K562 (cell line): ENCODE data around the gene SLC34A3. TPM values are rescaled to one million over a fixed set of nuclear protein-coding genes. Genes with fewer than 3 reads are reported as not detected.

Experiments used
- ATF7 ChIP-seq: fragments of 450-650 bp; IDR thresholded peaks from 2 replicates; pipeline ENCODE4 v1.7.1; 2014; ENCODE audit warnings: mild to moderate bottlenecking, moderate library complexity
- CREM ChIP-seq: IDR thresholded peaks from 2 replicates; pipeline ENCODE4 v1.6.1; 2014; ENCODE audit warnings: antibody characterized with exemption, low read depth
- FOXP1 ChIP-seq: sonication (generic); formaldehyde crosslinking; IDR thresholded peaks from 2 replicates; pipeline ENCODE4 v1.8.0; 2022; ENCODE audit warnings: mild to moderate bottlenecking, missing genetic modification reagents
- JUND ChIP-seq, 2 experiments: IDR thresholded peaks; 2 replicates in 1 of 2; 3 replicates in 1 of 2; pipeline ENCODE4 v1.6.1; 2011; ENCODE audit warnings: borderline replicate concordance in 2 of 2, low read depth in 2 of 2, low read length in 2 of 2, improper control_type of control experiment in 1 of 2, missing biosample characterization in 1 of 2, missing genetic modification characterization in 1 of 2, missing genetic modification reagents in 1 of 2
- SAP30 ChIP-seq: fragments of 200-600 bp; sonication (generic); IDR thresholded peaks from 2 replicates; pipeline ENCODE4 v1.6.1; 2012; ENCODE audit warnings: borderline replicate concordance, low read depth, mild to moderate bottlenecking, moderate library complexity, low read length, control low read depth, inconsistent platforms; ENCODE audit not compliant: insufficient read depth, poor library complexity, severe bottlenecking
- polyA plus RNA-seq, 8 experiments: library from polyadenylated mRNA; depleted of rRNA in 4 of 8; stranded (reverse) in 5 of 8; unstranded in 3 of 8; fragments of >200 nt; fragmentation: Nextera tagmentation in 2 of 8; fragmentation: Illumina TruSeq in 1 of 8; extraction: Ambion mirVana in 2 of 8; extraction: Trizol in 1 of 8; gene quantifications; 2 replicates each; pipeline versions ENCODE4 v1.2.1 to v1.2.3, GENCODE V29; 2011 to 2014; ENCODE audit warnings: inconsistent platforms in 1 of 8, missing spikeins in 1 of 8
- total RNA-seq, 7 experiments: library from RNA; depleted of rRNA in 6 of 7; stranded (reverse); fragments of >200 nt in 6 of 7; fragmentation: Illumina TruSeq in 2 of 7; extraction: Trizol in 2 of 7; gene quantifications; 2 replicates each; pipeline versions ENCODE4 v1.2.1 to v1.2.3, GENCODE V29; 2011 to 2021; ENCODE audit warnings: low replicate concordance in 1 of 7
- TF ChIP-seq, protein P1 (sequence below): fragments of 450-650 bp; IDR thresholded peaks from 2 replicates; pipeline ENCODE4 v1.6.1; 2016; ENCODE audit warnings: mild to moderate bottlenecking, moderate library complexity
- TF ChIP-seq, protein P2 (sequence below), 2 experiments: fragments of 200-800 bp in 1 of 2; sonication (Bioruptor generic) in 1 of 2; sonication (generic) in 1 of 2; formaldehyde crosslinking in 1 of 2; IDR thresholded peaks in 1 of 2; conservative IDR thresholded peaks in 1 of 2; 2 replicates each; pipeline versions ENCODE4 v1.5.0 to v1.6.1; 2016 to 2020; ENCODE audit warnings: missing compliant biosample characterization in 1 of 2, missing genetic modification characterization in 1 of 2, missing genetic modification reagents in 1 of 2
- TF ChIP-seq, protein P3 (sequence below), 3 experiments: IDR thresholded peaks in 2 of 3; conservative IDR thresholded peaks in 1 of 3; 2 replicates each; pipeline ENCODE4 v1.5.1; 2011 to 2012; ENCODE audit warnings: low read length in 3 of 3, mild to moderate bottlenecking in 3 of 3, control low read depth in 2 of 3, improper control_type of control experiment in 1 of 3, inconsistent platforms in 1 of 3, low read depth in 1 of 3, mixed read lengths in 1 of 3, moderate library complexity in 1 of 3; ENCODE audit not compliant: insufficient read depth in 2 of 3

Gene SLC34A3
- total and polyA plus RNA-seq, 9 of the 15 experiments (the other 6 are each of a cell fraction or from before 2014, with no cell fraction given) = not detected

DNA sequence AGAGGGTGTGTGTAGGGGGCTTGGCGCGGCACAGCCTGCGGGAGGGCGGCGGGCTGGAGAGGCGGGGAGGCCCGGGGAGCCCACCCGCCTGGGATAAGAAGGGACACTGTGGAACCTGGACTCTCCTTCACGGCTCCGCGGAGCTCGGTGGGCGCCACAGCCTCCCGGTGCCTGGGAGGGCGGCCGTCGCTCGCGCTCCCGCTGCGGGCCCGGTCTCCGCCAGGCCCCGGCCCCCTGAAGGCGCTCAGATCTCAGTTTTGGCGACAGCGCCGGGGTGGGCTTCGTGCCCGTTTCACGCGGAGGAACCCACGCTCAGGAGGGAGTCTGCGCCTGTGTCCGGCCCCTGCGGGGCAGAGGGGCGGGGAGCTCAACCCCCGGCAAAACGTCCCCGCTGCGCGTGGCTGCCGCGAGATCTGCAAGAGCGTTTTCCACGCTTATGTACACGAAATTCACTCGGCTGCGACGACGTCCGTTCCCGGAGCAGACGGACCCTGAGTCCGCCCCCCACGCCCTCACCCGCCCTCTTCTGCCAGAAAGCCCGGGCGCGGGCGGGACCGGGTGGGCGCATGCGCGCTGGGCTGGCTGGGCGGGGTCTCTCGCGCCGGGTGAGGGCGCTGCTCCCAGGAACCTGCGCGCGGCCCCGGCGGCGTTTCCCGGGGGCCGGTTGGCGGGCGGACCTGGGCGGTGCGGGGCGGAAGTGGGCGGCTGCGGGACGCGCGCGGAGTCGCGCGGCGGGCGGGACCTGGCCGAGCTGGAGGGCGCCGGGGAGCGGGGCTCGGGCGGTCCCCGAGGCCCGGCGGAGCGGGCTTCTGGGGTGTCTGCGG lies 24.1 kb downstream of the SLC34A3 start, which contains the start of gene NELFB (continued):
- TF ChIP-seq, protein P1, sequence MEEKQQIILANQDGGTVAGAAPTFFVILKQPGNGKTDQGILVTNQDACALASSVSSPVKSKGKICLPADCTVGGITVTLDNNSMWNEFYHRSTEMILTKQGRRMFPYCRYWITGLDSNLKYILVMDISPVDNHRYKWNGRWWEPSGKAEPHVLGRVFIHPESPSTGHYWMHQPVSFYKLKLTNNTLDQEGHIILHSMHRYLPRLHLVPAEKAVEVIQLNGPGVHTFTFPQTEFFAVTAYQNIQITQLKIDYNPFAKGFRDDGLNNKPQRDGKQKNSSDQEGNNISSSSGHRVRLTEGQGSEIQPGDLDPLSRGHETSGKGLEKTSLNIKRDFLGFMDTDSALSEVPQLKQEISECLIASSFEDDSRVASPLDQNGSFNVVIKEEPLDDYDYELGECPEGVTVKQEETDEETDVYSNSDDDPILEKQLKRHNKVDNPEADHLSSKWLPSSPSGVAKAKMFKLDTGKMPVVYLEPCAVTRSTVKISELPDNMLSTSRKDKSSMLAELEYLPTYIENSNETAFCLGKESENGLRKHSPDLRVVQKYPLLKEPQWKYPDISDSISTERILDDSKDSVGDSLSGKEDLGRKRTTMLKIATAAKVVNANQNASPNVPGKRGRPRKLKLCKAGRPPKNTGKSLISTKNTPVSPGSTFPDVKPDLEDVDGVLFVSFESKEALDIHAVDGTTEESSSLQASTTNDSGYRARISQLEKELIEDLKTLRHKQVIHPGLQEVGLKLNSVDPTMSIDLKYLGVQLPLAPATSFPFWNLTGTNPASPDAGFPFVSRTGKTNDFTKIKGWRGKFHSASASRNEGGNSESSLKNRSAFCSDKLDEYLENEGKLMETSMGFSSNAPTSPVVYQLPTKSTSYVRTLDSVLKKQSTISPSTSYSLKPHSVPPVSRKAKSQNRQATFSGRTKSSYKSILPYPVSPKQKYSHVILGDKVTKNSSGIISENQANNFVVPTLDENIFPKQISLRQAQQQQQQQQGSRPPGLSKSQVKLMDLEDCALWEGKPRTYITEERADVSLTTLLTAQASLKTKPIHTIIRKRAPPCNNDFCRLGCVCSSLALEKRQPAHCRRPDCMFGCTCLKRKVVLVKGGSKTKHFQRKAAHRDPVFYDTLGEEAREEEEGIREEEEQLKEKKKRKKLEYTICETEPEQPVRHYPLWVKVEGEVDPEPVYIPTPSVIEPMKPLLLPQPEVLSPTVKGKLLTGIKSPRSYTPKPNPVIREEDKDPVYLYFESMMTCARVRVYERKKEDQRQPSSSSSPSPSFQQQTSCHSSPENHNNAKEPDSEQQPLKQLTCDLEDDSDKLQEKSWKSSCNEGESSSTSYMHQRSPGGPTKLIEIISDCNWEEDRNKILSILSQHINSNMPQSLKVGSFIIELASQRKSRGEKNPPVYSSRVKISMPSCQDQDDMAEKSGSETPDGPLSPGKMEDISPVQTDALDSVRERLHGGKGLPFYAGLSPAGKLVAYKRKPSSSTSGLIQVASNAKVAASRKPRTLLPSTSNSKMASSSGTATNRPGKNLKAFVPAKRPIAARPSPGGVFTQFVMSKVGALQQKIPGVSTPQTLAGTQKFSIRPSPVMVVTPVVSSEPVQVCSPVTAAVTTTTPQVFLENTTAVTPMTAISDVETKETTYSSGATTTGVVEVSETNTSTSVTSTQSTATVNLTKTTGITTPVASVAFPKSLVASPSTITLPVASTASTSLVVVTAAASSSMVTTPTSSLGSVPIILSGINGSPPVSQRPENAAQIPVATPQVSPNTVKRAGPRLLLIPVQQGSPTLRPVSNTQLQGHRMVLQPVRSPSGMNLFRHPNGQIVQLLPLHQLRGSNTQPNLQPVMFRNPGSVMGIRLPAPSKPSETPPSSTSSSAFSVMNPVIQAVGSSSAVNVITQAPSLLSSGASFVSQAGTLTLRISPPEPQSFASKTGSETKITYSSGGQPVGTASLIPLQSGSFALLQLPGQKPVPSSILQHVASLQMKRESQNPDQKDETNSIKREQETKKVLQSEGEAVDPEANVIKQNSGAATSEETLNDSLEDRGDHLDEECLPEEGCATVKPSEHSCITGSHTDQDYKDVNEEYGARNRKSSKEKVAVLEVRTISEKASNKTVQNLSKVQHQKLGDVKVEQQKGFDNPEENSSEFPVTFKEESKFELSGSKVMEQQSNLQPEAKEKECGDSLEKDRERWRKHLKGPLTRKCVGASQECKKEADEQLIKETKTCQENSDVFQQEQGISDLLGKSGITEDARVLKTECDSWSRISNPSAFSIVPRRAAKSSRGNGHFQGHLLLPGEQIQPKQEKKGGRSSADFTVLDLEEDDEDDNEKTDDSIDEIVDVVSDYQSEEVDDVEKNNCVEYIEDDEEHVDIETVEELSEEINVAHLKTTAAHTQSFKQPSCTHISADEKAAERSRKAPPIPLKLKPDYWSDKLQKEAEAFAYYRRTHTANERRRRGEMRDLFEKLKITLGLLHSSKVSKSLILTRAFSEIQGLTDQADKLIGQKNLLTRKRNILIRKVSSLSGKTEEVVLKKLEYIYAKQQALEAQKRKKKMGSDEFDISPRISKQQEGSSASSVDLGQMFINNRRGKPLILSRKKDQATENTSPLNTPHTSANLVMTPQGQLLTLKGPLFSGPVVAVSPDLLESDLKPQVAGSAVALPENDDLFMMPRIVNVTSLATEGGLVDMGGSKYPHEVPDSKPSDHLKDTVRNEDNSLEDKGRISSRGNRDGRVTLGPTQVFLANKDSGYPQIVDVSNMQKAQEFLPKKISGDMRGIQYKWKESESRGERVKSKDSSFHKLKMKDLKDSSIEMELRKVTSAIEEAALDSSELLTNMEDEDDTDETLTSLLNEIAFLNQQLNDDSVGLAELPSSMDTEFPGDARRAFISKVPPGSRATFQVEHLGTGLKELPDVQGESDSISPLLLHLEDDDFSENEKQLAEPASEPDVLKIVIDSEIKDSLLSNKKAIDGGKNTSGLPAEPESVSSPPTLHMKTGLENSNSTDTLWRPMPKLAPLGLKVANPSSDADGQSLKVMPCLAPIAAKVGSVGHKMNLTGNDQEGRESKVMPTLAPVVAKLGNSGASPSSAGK = no peak
- TF ChIP-seq ATF7 (peak; percentile 17; the same call in 1 of the 2 replicates), JUND (IDR thresholded peaks at IDR 0.05; ENCODE audit: borderline replicate concordance, low read depth, low read length) (0 out of 2 replicates have a peak, but pooled peaks have one; percentile 42), JUND (tag; IDR thresholded peaks at IDR 0.05; ENCODE audit: borderline replicate concordance, low read depth, low read length) (no peak; the same call in 2 of the 3 replicates), SAP30 (peak; percentile 60), FOXP1 (CRISPR knock-in tag) (peak; percentile 46; the same call in 1 of the 2 replicates), CREM (peak; percentile 67)
- TF ChIP-seq, protein P2, sequence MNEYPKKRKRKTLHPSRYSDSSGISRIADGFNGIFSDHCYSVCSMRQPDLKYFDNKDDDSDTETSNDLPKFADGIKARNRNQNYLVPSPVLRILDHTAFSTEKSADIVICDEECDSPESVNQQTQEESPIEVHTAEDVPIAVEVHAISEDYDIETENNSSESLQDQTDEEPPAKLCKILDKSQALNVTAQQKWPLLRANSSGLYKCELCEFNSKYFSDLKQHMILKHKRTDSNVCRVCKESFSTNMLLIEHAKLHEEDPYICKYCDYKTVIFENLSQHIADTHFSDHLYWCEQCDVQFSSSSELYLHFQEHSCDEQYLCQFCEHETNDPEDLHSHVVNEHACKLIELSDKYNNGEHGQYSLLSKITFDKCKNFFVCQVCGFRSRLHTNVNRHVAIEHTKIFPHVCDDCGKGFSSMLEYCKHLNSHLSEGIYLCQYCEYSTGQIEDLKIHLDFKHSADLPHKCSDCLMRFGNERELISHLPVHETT (CRISPR knock-in tag; conservative IDR thresholded peaks at IDR 0.05 in 1 of 2, IDR thresholded peaks at IDR 0.05 in 1 of 2) = peak in 1 of 2 experiments; percentile 90; a peak in 2 of 4 replicates
- TF ChIP-seq, protein P3, sequence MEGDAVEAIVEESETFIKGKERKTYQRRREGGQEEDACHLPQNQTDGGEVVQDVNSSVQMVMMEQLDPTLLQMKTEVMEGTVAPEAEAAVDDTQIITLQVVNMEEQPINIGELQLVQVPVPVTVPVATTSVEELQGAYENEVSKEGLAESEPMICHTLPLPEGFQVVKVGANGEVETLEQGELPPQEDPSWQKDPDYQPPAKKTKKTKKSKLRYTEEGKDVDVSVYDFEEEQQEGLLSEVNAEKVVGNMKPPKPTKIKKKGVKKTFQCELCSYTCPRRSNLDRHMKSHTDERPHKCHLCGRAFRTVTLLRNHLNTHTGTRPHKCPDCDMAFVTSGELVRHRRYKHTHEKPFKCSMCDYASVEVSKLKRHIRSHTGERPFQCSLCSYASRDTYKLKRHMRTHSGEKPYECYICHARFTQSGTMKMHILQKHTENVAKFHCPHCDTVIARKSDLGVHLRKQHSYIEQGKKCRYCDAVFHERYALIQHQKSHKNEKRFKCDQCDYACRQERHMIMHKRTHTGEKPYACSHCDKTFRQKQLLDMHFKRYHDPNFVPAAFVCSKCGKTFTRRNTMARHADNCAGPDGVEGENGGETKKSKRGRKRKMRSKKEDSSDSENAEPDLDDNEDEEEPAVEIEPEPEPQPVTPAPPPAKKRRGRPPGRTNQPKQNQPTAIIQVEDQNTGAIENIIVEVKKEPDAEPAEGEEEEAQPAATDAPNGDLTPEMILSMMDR (IDR thresholded peaks at IDR 0.05 in 2 of 3, conservative IDR thresholded peaks at IDR 0.05 in 1 of 3; ENCODE audit: insufficient read depth in 2 of 3, low read depth in 1 of 3, low read length in 3 of 3) = 0 out of 6 replicates have a peak, but pooled peaks of 1 of the 3 experiments have one; percentile 7
